HEK293T (cell line): Measurements from ENCODE around the gene CDK7.

Experiments used
- CTCF ChIA-PET: fragments of 350-600 bp; formaldehyde crosslinking; extraction: SDS; loops from one replicate; lab custom pipeline; 2021; ENCODE audit warnings: antibody characterized with exemption, inconsistent platforms; lab: Yijun Ruan, JAX
- POLR2A ChIA-PET: fragments of 350-600 bp; formaldehyde crosslinking; extraction: SDS; loops from one replicate; lab custom pipeline; 2020; ENCODE audit warnings: antibody characterized with exemption, inconsistent platforms; lab: Yijun Ruan, JAX
- DNase-seq: peaks from one replicate; pipeline ENCODE4 v3.0.0; 2012; ENCODE audit warnings: mixed read lengths; ENCODE audit errors: extremely low spot score
- ARNT ChIP-seq: fragments of 450-650 bp; IDR thresholded peaks from 2 replicates; pipeline ENCODE4 v1.6.1; 2017; ENCODE audit warnings: mild to moderate bottlenecking
- BHLHE40 ChIP-seq: fragments of 450-650 bp; IDR thresholded peaks from 2 replicates; pipeline ENCODE4 v1.6.1; 2016; ENCODE audit warnings: mild to moderate bottlenecking, moderate library complexity, borderline replicate concordance
- CTBP1 ChIP-seq: fragments of 450-650 bp; IDR thresholded peaks from 2 replicates; pipeline ENCODE4 v1.6.1; 2016; ENCODE audit warnings: borderline replicate concordance
- ELF4 ChIP-seq: fragments of 450-650 bp; IDR thresholded peaks from 2 replicates; pipeline ENCODE4 v1.6.1; 2017; ENCODE audit warnings: antibody characterized with exemption
- FOXA1 ChIP-seq: fragments of 450-650 bp; IDR thresholded peaks from 2 replicates; pipeline ENCODE4 v1.6.1; 2016; ENCODE audit warnings: mild to moderate bottlenecking
- FOXK2 ChIP-seq: fragments of 450-650 bp; IDR thresholded peaks from 2 replicates; pipeline ENCODE4 v1.6.1; 2016; ENCODE audit warnings: mild to moderate bottlenecking
- FOXM1 ChIP-seq: fragments of 450-650 bp; IDR thresholded peaks from 2 replicates; pipeline ENCODE4 v1.6.1; 2017; ENCODE audit warnings: mild to moderate bottlenecking, borderline replicate concordance
- HDGF ChIP-seq: fragments of 450-650 bp; IDR thresholded peaks from 2 replicates; pipeline ENCODE4 v1.6.1; 2017; ENCODE audit warnings: antibody characterized with exemption, borderline replicate concordance
- L3MBTL2 ChIP-seq: fragments of 450-650 bp; conservative IDR thresholded peaks from 2 replicates; pipeline ENCODE4 v1.6.1; 2016; ENCODE audit warnings: mild to moderate bottlenecking
- LEF1 ChIP-seq: fragments of 450-650 bp; IDR thresholded peaks from 2 replicates; pipeline ENCODE4 v1.6.1; 2017; ENCODE audit warnings: mild to moderate bottlenecking, borderline replicate concordance
- NFRKB ChIP-seq: fragments of 450-650 bp; IDR thresholded peaks from 2 replicates; pipeline ENCODE4 v1.6.1; 2016; ENCODE audit warnings: mild to moderate bottlenecking, moderate library complexity
- PKNOX1 ChIP-seq: fragments of 450-650 bp; IDR thresholded peaks from 2 replicates; pipeline ENCODE4 v1.6.1; 2016
- SP1 ChIP-seq: fragments of 450-650 bp; IDR thresholded peaks from 2 replicates; pipeline ENCODE4 v1.6.1; 2017
- SUZ12 ChIP-seq: fragments of 450-650 bp; IDR thresholded peaks from 2 replicates; pipeline ENCODE4 v1.6.1; 2016; ENCODE audit warnings: mild to moderate bottlenecking
- TARDBP ChIP-seq: fragments of 450-650 bp; IDR thresholded peaks from 2 replicates; pipeline ENCODE4 v1.6.1; 2016
- ZNF384 ChIP-seq: fragments of 450-650 bp; IDR thresholded peaks from 2 replicates; pipeline ENCODE4 v1.6.1; 2016

The CDK7 gene

DNA sequence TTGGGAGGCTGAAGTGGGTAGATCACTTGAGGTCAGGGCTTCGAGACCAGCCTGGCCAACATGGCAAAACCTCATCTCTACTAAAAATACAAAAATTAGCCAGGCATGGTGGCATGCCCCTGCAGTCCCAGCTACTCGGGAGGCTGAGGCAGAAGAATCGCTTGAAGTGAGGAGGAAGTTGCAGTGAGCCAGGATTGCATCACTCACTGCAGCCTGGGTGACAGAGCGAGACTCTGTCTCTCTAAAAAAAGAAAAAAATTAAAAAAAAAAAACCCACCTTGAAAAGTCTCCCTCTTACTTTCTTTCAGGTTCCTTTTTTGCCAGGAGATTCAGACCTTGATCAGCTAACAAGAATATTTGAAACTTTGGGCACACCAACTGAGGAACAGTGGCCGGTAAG, 34.2 kb downstream of the CDK7 start:
- DNase-seq: no peak

GRCh38 chr5:69270840-69271239, 36.2 kb downstream of the CDK7 start:
- DNase-seq: no peak
- TF ChIP-seq ARNT (no peak), LEF1 (no peak), CTBP1 (no peak), FOXA1 (no peak)
- POLR2A ChIA-PET: no interaction called here
- CTCF ChIA-PET: interaction anchor here (0.5 to 1.3 kb wide), 3 partner anchors 182 to 247 kb away, joined by 3 to 6 read pairs (median 5); no protein-coding TSS in a partner anchor

More for the DNA sequence above, 34.2 kb downstream of the CDK7 start:
- POLR2A ChIA-PET: no interaction called here
- CTCF ChIA-PET: no interaction called here
- TF ChIP-seq FOXK2: no peak
- no peak for TF ChIP-seq HDGF
- no peak for TF ChIP-seq SP1
- TF ChIP-seq PKNOX1: no peak
- no peak for TF ChIP-seq ARNT
- TF ChIP-seq CTBP1: no peak
- no peak for TF ChIP-seq TARDBP
- no peak for TF ChIP-seq ELF4
- TF ChIP-seq FOXM1: no peak
- TF ChIP-seq FOXA1: no peak
- TF ChIP-seq SUZ12: no peak
- TF ChIP-seq L3MBTL2: no peak
- TF ChIP-seq BHLHE40: no peak
- no peak for TF ChIP-seq LEF1
- TF ChIP-seq NFRKB: no peak
- TF ChIP-seq ZNF384: no peak

GRCh38 chr5:69271376-69271775, 36.7 kb downstream of the CDK7 start:
- ChIA-PET CTCF (interaction anchor here (0.6 to 1.3 kb wide), 2 partner anchors 227 to 248 kb away, joined by 5 to 6 read pairs; no protein-coding TSS in a partner anchor), POLR2A (no interaction called here)
- no peak for DNase-seq
- TF ChIP-seq FOXK2: no peak
- TF ChIP-seq ZNF384: 0 out of 2 replicates have a peak, but pooled peaks have one; percentile 56
- TF ChIP-seq TARDBP: no peak
- TF ChIP-seq ARNT: no peak
- no peak for TF ChIP-seq NFRKB
- TF ChIP-seq SP1: no peak

- ChIA-PET POLR2A (no interaction called here), CTCF (no interaction called here)
- no peak for DNase-seq
- TF ChIP-seq PKNOX1: no peak
- TF ChIP-seq CTBP1: no peak
- no peak for TF ChIP-seq NFRKB
These were observed 40.9 kb downstream of the CDK7 start for GRCh38 chr5:69275563-69275962.

GRCh38 chr5:69276422-69277174, 41.9 kb downstream of the CDK7 start:
- no peak for TF ChIP-seq LEF1
- no peak for TF ChIP-seq CTBP1
- no peak for TF ChIP-seq NFRKB
- no peak for TF ChIP-seq HDGF
- no peak for TF ChIP-seq FOXM1
- TF ChIP-seq FOXA1: no peak
- TF ChIP-seq L3MBTL2: no peak
- TF ChIP-seq ARNT: no peak
- no peak for TF ChIP-seq BHLHE40
- TF ChIP-seq PKNOX1: no peak
- no peak for TF ChIP-seq SUZ12
- CTCF ChIA-PET: interaction anchor here (0.6 kb wide), 1 partner anchor 246 kb away, joined by 4 read pairs; no protein-coding TSS in a partner anchor
- DNase-seq: no peak
- POLR2A ChIA-PET: no interaction called here

DNA sequence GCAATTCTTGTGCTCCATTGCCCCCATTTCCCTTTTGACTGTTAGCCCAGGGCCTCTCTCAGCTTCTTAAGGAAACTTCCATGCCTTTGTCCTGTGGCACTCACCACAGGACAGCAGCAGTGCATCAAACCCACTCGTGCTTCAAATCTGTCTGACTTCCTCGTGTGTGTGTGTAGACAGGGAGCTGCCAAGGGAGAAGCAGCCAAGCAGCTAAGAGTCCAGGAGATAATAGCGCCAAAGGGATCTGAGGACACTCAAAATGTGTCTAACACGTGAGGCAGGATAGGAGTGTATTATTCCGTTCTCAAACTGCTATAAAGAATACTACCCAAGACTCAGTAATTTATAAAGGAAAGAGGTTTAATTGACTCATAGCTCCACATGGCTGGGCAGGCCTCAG, 44.8 kb downstream of the CDK7 start:
- ChIA-PET POLR2A (no interaction called here), CTCF (interaction anchor here (0.6 kb wide), 1 partner anchor 186 kb away, joined by 3 read pairs; the partner anchor contains the start of gene SLC30A5)
- no peak for DNase-seq
- no peak for TF ChIP-seq TARDBP
- no peak for TF ChIP-seq HDGF
- TF ChIP-seq SUZ12: no peak
- no peak for TF ChIP-seq ELF4
- TF ChIP-seq ZNF384: no peak
- no peak for TF ChIP-seq SP1
- TF ChIP-seq NFRKB: no peak
- TF ChIP-seq FOXA1: no peak
- no peak for TF ChIP-seq CTBP1
- TF ChIP-seq FOXK2: no peak
- no peak for TF ChIP-seq ARNT
- no peak for TF ChIP-seq L3MBTL2
- TF ChIP-seq FOXM1: no peak
- no peak for TF ChIP-seq PKNOX1
- no peak for TF ChIP-seq LEF1
- no peak for TF ChIP-seq BHLHE40
